Lower leg skin (tissue), 3 donors: ENCODE results near the gene TRIM37.

Experiments used
- CTCF ChIP-seq, 3 donors: fragments of 450-650 bp; IDR thresholded peaks; one replicate each; pipeline ENCODE4 v1.5.1; 2016; ENCODE audit warnings: antibody characterized with exemption in 3 of 3, mild to moderate bottlenecking in 3 of 3, moderate library complexity in 2 of 3
- POLR2A ChIP-seq, 2 donors: fragments of 450-650 bp; IDR thresholded peaks; one replicate each; pipeline ENCODE4 v1.6.1; 2016 to 2017; ENCODE audit warnings: antibody characterized with exemption in 2 of 2, mild to moderate bottlenecking in 1 of 2, moderate library complexity in 1 of 2

- TF ChIP-seq CTCF (IDR thresholded peaks at IDR 0.05): no peak
- TF ChIP-seq POLR2A (IDR thresholded peaks at IDR 0.05): no peak
These were observed 4.3 kb upstream of the TRIM37 start for GRCh38 chr17:59110973-59111372.
